Measurements from ENCODE around the gene CELF1.

CELF1 gene

DNA sequence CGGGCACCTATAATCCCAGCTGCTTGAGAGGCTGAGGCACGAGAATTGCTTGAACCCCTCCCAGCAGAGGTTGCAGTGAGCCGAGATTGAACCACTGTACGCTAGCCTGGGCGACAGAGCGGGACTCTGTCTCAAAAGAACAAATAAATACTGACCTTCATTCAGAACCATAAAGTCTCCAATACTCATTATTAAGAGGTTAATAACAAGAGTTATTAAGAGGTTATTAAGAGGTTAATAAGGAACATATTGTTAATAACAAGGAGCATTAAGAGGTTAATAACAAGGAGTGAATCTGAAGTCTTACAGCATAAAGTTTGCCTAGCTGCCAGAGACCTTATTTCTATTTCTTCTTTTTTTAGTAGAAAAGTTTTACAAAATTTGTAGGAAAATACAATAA lies 7.6 kb downstream of the CELF1 start:
- Histone ChIP-seq H3K4me3 (ENCODE audit: low read length, poor library complexity, severe bottlenecking) (no peak overlapping the region), H3K9ac (ENCODE audit: low read depth, low read length, poor library complexity, severe bottlenecking) (no peak overlapping the region), H3K27me3 (ENCODE audit: insufficient read depth, low read length, poor library complexity, severe bottlenecking) (no peaks in the 10 kb centered on the region), H3F3A (ENCODE audit: low read depth) (no peaks in the 10 kb centered on the region), H3K36me3 (ENCODE audit: insufficient read depth, low read length) (no peaks in the 10 kb centered on the region), H3K4me1 (ENCODE audit: insufficient read depth, low read length, poor library complexity, severe bottlenecking) (peaks cover 49% of the 10 kb centered on the region), H2AFZ (ENCODE audit: low read length) (no peak overlapping the region), H3K9me3 (ENCODE audit: insufficient read depth, low read depth, low read length) (no peaks in the 10 kb centered on the region), H3K9me2 (replicated peaks; ENCODE audit: low read depth, low read length) (no peaks in the 10 kb centered on the region), H4K20me1 (ENCODE audit: insufficient read depth, low read length, poor library complexity, severe bottlenecking) (peaks cover 92% of the 10 kb centered on the region), H3K79me2 (ENCODE audit: insufficient read depth, low read length) (peaks cover 100% of the 10 kb centered on the region), H3K4me2 (ENCODE audit: low read depth, low read length, poor library complexity, severe bottlenecking) (peak overlapping the region; percentile 45)
- no peak for TF ChIP-seq EZH2phosphoT487 (IDR thresholded peaks at IDR 0.05; ENCODE audit: borderline replicate concordance)
- TF ChIP-seq, protein P1, sequence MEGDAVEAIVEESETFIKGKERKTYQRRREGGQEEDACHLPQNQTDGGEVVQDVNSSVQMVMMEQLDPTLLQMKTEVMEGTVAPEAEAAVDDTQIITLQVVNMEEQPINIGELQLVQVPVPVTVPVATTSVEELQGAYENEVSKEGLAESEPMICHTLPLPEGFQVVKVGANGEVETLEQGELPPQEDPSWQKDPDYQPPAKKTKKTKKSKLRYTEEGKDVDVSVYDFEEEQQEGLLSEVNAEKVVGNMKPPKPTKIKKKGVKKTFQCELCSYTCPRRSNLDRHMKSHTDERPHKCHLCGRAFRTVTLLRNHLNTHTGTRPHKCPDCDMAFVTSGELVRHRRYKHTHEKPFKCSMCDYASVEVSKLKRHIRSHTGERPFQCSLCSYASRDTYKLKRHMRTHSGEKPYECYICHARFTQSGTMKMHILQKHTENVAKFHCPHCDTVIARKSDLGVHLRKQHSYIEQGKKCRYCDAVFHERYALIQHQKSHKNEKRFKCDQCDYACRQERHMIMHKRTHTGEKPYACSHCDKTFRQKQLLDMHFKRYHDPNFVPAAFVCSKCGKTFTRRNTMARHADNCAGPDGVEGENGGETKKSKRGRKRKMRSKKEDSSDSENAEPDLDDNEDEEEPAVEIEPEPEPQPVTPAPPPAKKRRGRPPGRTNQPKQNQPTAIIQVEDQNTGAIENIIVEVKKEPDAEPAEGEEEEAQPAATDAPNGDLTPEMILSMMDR (conservative IDR thresholded peaks at IDR 0.05; ENCODE audit: low read length), result no peak

DNA sequence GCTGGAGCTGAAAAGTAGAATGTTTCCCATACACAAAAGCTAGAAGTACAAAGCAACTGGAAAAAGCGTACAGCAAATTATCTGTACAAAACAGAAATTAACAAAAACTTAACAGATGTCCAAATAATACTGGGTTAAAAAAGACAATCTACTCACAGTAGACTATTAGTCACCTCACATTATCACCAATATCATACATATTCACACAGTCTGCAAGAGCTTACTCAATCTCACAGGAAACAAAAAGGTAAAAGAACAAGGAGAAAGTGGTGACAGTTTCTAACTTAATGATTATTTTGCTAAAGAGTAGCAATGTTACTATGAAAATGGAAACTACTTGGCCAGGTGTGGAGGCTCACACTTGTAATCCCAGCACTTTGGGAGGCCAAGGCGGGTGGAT lies 11.9 kb downstream of the CELF1 start:
- Histone ChIP-seq H4K20me1 (ENCODE audit: insufficient read depth, low read length, poor library complexity, severe bottlenecking) (peaks cover 94% of the 10 kb centered on the region), H3K36me3 (ENCODE audit: insufficient read depth, low read length) (peaks cover 7% of the 10 kb centered on the region; the same call in 1 of the 2 replicates), H3K79me2 (ENCODE audit: insufficient read depth, low read length) (peaks cover 100% of the 10 kb centered on the region), H3K9me3 (ENCODE audit: insufficient read depth, low read depth, low read length) (no peaks in the 10 kb centered on the region), H3F3A (ENCODE audit: low read depth) (0 out of 2 replicates have a peak, but pooled peaks cover 6% of the 10 kb centered on the region), H3K9me2 (replicated peaks; ENCODE audit: low read depth, low read length) (no peaks in the 10 kb centered on the region), H2AFZ (ENCODE audit: low read length) (no peak overlapping the region), H3K27me3 (ENCODE audit: insufficient read depth, low read length, poor library complexity, severe bottlenecking) (no peaks in the 10 kb centered on the region), H3K4me3 (ENCODE audit: low read length, poor library complexity, severe bottlenecking) (no peak overlapping the region), H3K4me2 (ENCODE audit: low read depth, low read length, poor library complexity, severe bottlenecking) (peak overlapping the region; percentile 36), H3K9ac (ENCODE audit: low read depth, low read length, poor library complexity, severe bottlenecking) (no peak overlapping the region), H3K4me1 (ENCODE audit: insufficient read depth, low read length, poor library complexity, severe bottlenecking) (peaks cover 42% of the 10 kb centered on the region)
- no peak for TF ChIP-seq EZH2phosphoT487 (IDR thresholded peaks at IDR 0.05; ENCODE audit: borderline replicate concordance)
- TF ChIP-seq, protein P1 (conservative IDR thresholded peaks at IDR 0.05; ENCODE audit: low read length), result no peak

DNA sequence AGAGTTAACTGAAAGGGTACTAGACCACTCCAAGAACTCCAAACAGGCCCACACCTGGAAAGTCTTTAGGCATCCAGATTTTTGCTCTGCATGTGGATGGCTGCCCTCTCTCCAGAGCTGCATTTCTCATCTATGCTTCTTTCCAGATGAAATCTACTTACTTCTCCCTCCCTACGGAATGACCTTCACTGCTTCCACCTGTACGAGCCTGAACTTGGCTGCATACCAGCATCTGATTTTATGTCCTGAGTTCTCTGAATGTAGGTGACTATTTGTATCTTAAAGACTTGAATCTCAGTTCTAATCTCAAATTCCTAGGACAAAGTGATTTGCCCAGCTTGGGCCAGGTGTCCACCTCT lies 13.3 kb downstream of the CELF1 start:
- Histone ChIP-seq H3K4me2 (ENCODE audit: low read depth, low read length, poor library complexity, severe bottlenecking) (peak overlapping the region; percentile 36), H3K4me3 (ENCODE audit: low read length, poor library complexity, severe bottlenecking) (no peak overlapping the region), H3K4me1 (ENCODE audit: insufficient read depth, low read length, poor library complexity, severe bottlenecking) (peaks cover 42% of the 10 kb centered on the region), H2AFZ (ENCODE audit: low read length) (no peak overlapping the region), H3K79me2 (ENCODE audit: insufficient read depth, low read length) (peaks cover 100% of the 10 kb centered on the region), H3K27me3 (ENCODE audit: insufficient read depth, low read length, poor library complexity, severe bottlenecking) (no peaks in the 10 kb centered on the region), H3K36me3 (ENCODE audit: insufficient read depth, low read length) (peaks cover 13% of the 10 kb centered on the region; the same call in 1 of the 2 replicates), H3K9ac (ENCODE audit: low read depth, low read length, poor library complexity, severe bottlenecking) (peak overlapping the region; percentile 15), H3K9me3 (ENCODE audit: insufficient read depth, low read depth, low read length) (no peaks in the 10 kb centered on the region), H3F3A (ENCODE audit: low read depth) (0 out of 2 replicates have a peak, but pooled peaks cover 6% of the 10 kb centered on the region), H3K9me2 (replicated peaks; ENCODE audit: low read depth, low read length) (no peaks in the 10 kb centered on the region), H4K20me1 (ENCODE audit: insufficient read depth, low read length, poor library complexity, severe bottlenecking) (peaks cover 91% of the 10 kb centered on the region)
- TF ChIP-seq EZH2phosphoT487 (IDR thresholded peaks at IDR 0.05; ENCODE audit: borderline replicate concordance), result no peak
- TF ChIP-seq, protein P1 (conservative IDR thresholded peaks at IDR 0.05; ENCODE audit: low read length), result no peak; the same call in 1 of the 2 replicates
